HCT116 (cell line): ENCODE data around the gene GP2. TPM values are rescaled to one million over a fixed set of nuclear protein-coding genes. Genes with fewer than 3 reads are reported as not detected.

ENCODE experiments used
- ATAC-seq: fragments of 200-7000 bp; cut with Tn5 transposase; 2 replicates; pipeline ENCODE4 v1.9.1; 2020; ENCODE audit warnings: mild to moderate bottlenecking, moderate library complexity
- BruUV-seq: library from RNA; stranded (reverse); fragments of 400-500 nt; replicated peaks from 2 replicates; lab custom pipeline; 2021; lab: Mats Ljungman, UMichigan
- CTCF ChIA-PET: fragments of 300-600 bp; sonication (Branson Sonifier 250); formaldehyde crosslinking; loops from one replicate; lab custom pipeline; 2021; ENCODE audit warnings: antibody characterized with exemption; lab: Charles Lee
- POLR2A ChIA-PET: fragments of 300-600, 350-600 bp; sonication (Branson Sonifier 250); formaldehyde crosslinking; loops from one replicate; lab custom pipeline; 2021; ENCODE audit warnings: antibody characterized with exemption; lab: Charles Lee
- RAD21 ChIA-PET, 2 experiments: fragments of 300-600 bp; sonication (Branson Sonifier 250); formaldehyde crosslinking; loops; one replicate each; lab custom pipeline; 2023; ENCODE audit warnings: low total read pairs in 2 of 2; ENCODE audit not compliant: uncharacterized antibody in 2 of 2, unreplicated experiment in 2 of 2, low non-redundant PET in 1 of 2; lab: Charles Lee
- DNase-seq: peaks from one replicate; pipeline ENCODE4 v3.0.0-alpha.2; 2010; ENCODE audit warnings: low read depth, low spot score
- H2AFZ ChIP-seq: fragments of 200-600 bp; shearing (Covaris generic), sonication (generic); 2 replicates; pipeline ENCODE4 v1.6.1; 2017; ENCODE audit warnings: low read depth, mixed run types, mixed read lengths, antibody characterized with exemption, low read length; ENCODE audit not compliant: poor library complexity, severe bottlenecking
- H3K27ac ChIP-seq: 2 replicates; pipeline ENCODE4 v1.5.1; 2012; ENCODE audit warnings: low read depth, low read length
- H3K27me3 ChIP-seq: fragments of 200-600 bp; sonication (generic); 2 replicates; pipeline ENCODE4 v1.6.1; 2016; ENCODE audit warnings: mixed run types, low read length, mixed read lengths; ENCODE audit not compliant: insufficient read depth
- H3K36me3 ChIP-seq, 2 experiments: fragments of 200-500 bp in 1 of 2; fragments of 200-600 bp in 1 of 2; sonication (Bioruptor generic) in 1 of 2; sonication (generic) in 1 of 2; 2 replicates each; pipeline versions ENCODE4 v1.5.1 to v1.6.1; 2014 to 2016; ENCODE audit warnings: low read length in 2 of 2, inconsistent platforms in 1 of 2, mixed read lengths in 1 of 2, mixed run types in 1 of 2; ENCODE audit not compliant: insufficient read depth in 2 of 2, control insufficient read depth in 1 of 2
- H3K4me1 ChIP-seq, 2 experiments: fragments of 200-600 bp in 1 of 2; sonication (generic) in 1 of 2; 2 replicates each; pipeline versions ENCODE4 v1.5.1 to v1.6.1; 2012 to 2017; ENCODE audit warnings: low read length in 2 of 2, inconsistent platforms in 1 of 2, mild to moderate bottlenecking in 1 of 2, mixed read lengths in 1 of 2, mixed run types in 1 of 2, moderate library complexity in 1 of 2; ENCODE audit not compliant: insufficient read depth in 2 of 2, control insufficient read depth in 1 of 2
- H3K4me2 ChIP-seq: fragments of 200-600 bp; sonication (generic); 2 replicates; pipeline ENCODE4 v1.6.1; 2017; ENCODE audit warnings: mixed run types, low read length, mixed read lengths
- H3K4me3 ChIP-seq, 2 experiments: fragments of 200-600 bp in 1 of 2; sonication (generic) in 1 of 2; replicated peaks in 1 of 2; 2 replicates each; pipeline ENCODE4 v1.5.1; 2011 to 2016; ENCODE audit warnings: low read length in 2 of 2, control low read depth in 1 of 2, low read depth in 1 of 2, mild to moderate bottlenecking in 1 of 2, mixed read lengths in 1 of 2, mixed run types in 1 of 2
- H3K79me2 ChIP-seq: fragments of 200-600 bp; sonication (generic); 2 replicates; pipeline ENCODE4 v1.6.1; 2017; ENCODE audit warnings: mild to moderate bottlenecking, mixed run types, low read length, moderate library complexity, mixed read lengths; ENCODE audit not compliant: insufficient read depth
- H3K9ac ChIP-seq: fragments of 200-600 bp; sonication (generic); 2 replicates; pipeline ENCODE4 v1.6.1; 2016; ENCODE audit warnings: low read length, mixed read lengths
- H3K9me2 ChIP-seq: fragments of 200-600 bp; sonication (generic), shearing (Covaris generic); 2 replicates; pipeline ENCODE4 v1.6.1; 2017; ENCODE audit warnings: mixed run types, mild to moderate bottlenecking, moderate library complexity; ENCODE audit not compliant: insufficient read depth
- H3K9me3 ChIP-seq, 2 experiments: fragments of 200-500 bp in 1 of 2; fragments of 200-600 bp in 1 of 2; sonication (Bioruptor generic) in 1 of 2; sonication (generic) in 1 of 2; 2 replicates each; pipeline ENCODE4 v1.6.1; 2014 to 2017; ENCODE audit warnings: low read length in 2 of 2, mixed read lengths in 2 of 2, inconsistent platforms in 1 of 2, low read depth in 1 of 2, mild to moderate bottlenecking in 1 of 2, mixed run types in 1 of 2, moderate library complexity in 1 of 2; ENCODE audit not compliant: control insufficient read depth in 1 of 2, insufficient read depth in 1 of 2
- H4K20me1 ChIP-seq: fragments of 200-600 bp; sonication (generic), shearing (Covaris generic); 2 replicates; pipeline ENCODE4 v1.6.1; 2017; ENCODE audit warnings: mixed run types, mild to moderate bottlenecking, moderate library complexity; ENCODE audit not compliant: insufficient read depth
- CBX3 ChIP-seq: IDR thresholded peaks from 2 replicates; pipeline ENCODE4 v1.6.1; 2012; ENCODE audit warnings: low read depth
- EZH2 ChIP-seq: fragments of 200-600 bp; sonication (generic); IDR thresholded peaks from 2 replicates; pipeline ENCODE4 v1.6.1; 2017; ENCODE audit warnings: antibody characterized with exemption, mixed run types
- FOSL1 ChIP-seq: IDR thresholded peaks from 2 replicates; pipeline ENCODE4 v1.6.1; 2012; ENCODE audit warnings: low read depth
- RAD21 ChIP-seq: IDR thresholded peaks from 2 replicates; pipeline ENCODE4 v1.6.1; 2012; ENCODE audit warnings: low read depth, mild to moderate bottlenecking
- SRF ChIP-seq: IDR thresholded peaks from 2 replicates; pipeline ENCODE4 v1.6.1; 2012; ENCODE audit warnings: low read depth
- intact Hi-C: fragments of 100-400 bp; cut with micrococcal nuclease; formaldehyde crosslinking; loops from 2 replicates; pipeline ENCODE4 v1.10.0; 2022
- total RNA-seq: library from RNA; stranded (reverse); gene quantifications from one replicate; pipeline ENCODE4 v1.2.1, GENCODE V29; 2021; ENCODE audit not compliant: unreplicated experiment
- TF ChIP-seq, protein P1 (sequence below), 3 experiments: fragments of 200-600 bp in 1 of 3; sonication (generic) in 1 of 3; IDR thresholded peaks in 2 of 3; conservative IDR thresholded peaks in 1 of 3; 2 replicates each; pipeline ENCODE4 v1.5.1; 2012 to 2017; ENCODE audit warnings: low read depth in 2 of 3, low read length in 2 of 3, antibody characterized with exemption in 1 of 3, borderline replicate concordance in 1 of 3, control low read depth in 1 of 3, mild to moderate bottlenecking in 1 of 3, mixed read lengths in 1 of 3, mixed run types in 1 of 3, moderate library complexity in 1 of 3; ENCODE audit not compliant: insufficient read depth in 1 of 3
- TF ChIP-seq, protein P2 (sequence below): IDR thresholded peaks from 2 replicates; pipeline ENCODE4 v1.6.1; 2012

GP2 gene
- total RNA-seq, 1 experiment from 2014 or later = 8.7 TPM

DNA sequence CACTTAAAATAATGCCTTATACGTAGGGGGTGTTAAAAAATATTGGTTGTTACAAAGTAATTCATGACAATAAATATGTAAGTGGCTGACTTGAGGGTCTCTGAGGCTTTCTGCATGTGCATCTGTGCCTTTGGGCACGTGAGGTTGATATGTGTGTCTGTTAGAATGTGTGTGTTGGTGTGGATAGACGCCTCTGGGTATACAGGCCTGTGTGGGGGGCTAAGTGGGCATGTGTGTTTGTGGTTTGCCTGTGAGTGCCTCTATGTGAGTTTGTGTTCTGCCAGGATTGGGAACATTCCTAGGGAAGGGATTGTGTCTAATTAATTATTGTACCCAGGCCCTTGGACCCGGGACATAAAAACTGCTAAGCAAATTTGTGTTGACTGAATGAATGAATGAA is 19.0 kb downstream of the GP2 start:
- Histone ChIP-seq H3K36me3 (no peaks in the 10 kb centered on the region), H2AFZ (no peak overlapping the region), H3K9ac (no peak overlapping the region), H3K4me2 (no peak overlapping the region), H3K4me1 (no peaks in the 10 kb centered on the region), H3K4me3 (no peak overlapping the region), H4K20me1 (no peaks in the 10 kb centered on the region), H3K79me2 (no peaks in the 10 kb centered on the region), H3K27ac (no peak overlapping the region), H3K9me2 (no peaks in the 10 kb centered on the region), H3K27me3 (peaks cover 41% of the 10 kb centered on the region), H3K9me3 (no peaks in the 10 kb centered on the region)
- no TSS peak for BruUV-seq
- ChIA-PET CTCF (interaction anchor here (1.5 kb wide), 1 partner anchor 8 kb away, joined by 7 read pairs; no protein-coding TSS in a partner anchor), RAD21 (no interaction called here), POLR2A (no interaction called here)
- ATAC-seq = no peak
- TF ChIP-seq, protein P1, sequence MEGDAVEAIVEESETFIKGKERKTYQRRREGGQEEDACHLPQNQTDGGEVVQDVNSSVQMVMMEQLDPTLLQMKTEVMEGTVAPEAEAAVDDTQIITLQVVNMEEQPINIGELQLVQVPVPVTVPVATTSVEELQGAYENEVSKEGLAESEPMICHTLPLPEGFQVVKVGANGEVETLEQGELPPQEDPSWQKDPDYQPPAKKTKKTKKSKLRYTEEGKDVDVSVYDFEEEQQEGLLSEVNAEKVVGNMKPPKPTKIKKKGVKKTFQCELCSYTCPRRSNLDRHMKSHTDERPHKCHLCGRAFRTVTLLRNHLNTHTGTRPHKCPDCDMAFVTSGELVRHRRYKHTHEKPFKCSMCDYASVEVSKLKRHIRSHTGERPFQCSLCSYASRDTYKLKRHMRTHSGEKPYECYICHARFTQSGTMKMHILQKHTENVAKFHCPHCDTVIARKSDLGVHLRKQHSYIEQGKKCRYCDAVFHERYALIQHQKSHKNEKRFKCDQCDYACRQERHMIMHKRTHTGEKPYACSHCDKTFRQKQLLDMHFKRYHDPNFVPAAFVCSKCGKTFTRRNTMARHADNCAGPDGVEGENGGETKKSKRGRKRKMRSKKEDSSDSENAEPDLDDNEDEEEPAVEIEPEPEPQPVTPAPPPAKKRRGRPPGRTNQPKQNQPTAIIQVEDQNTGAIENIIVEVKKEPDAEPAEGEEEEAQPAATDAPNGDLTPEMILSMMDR (IDR thresholded peaks at IDR 0.05 in 2 of 3, conservative IDR thresholded peaks at IDR 0.05 in 1 of 3; ENCODE audit: borderline replicate concordance in 1 of 3, insufficient read depth in 1 of 3, low read depth in 2 of 3, low read length in 2 of 3) = no peak
- TF ChIP-seq EZH2 = no peak
- intact Hi-C loops = loop anchor here (10.0 kb wide), 1 partner anchor 703 kb away; no protein-coding TSS in a partner anchor
- DNase-seq = no peak

- POLR2A ChIA-PET = no interaction called here
- Histone ChIP-seq H3K9me2 (no peaks in the 10 kb centered on the region), H3K9ac (no peak overlapping the region), H3K4me2 (no peak overlapping the region), H3K27me3 (peaks cover 46% of the 10 kb centered on the region)
- TF ChIP-seq, protein P2, sequence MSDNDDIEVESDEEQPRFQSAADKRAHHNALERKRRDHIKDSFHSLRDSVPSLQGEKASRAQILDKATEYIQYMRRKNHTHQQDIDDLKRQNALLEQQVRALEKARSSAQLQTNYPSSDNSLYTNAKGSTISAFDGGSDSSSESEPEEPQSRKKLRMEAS = no peak
- TF ChIP-seq SRF (no peak), FOSL1 (no peak), RAD21 (no peak), CBX3 (no peak)
- TF ChIP-seq, all 23 proteins: peak for 0
- intact Hi-C loops = loop anchor here (10.0 kb wide), 1 partner anchor 703 kb away; no protein-coding TSS in a partner anchor
- no peaks in the 10 kb centered on the region for H3K9me3 ChIP-seq
- ATAC-seq (no peak), DNase-seq (no peak)
- H3K27ac ChIP-seq = no peak overlapping the region
- H2AFZ ChIP-seq = no peak overlapping the region
- no peaks in the 10 kb centered on the region for H3K4me1 ChIP-seq
- RAD21 ChIA-PET = no interaction called here
- H3K4me3 ChIP-seq = no peak overlapping the region
- H3K36me3 ChIP-seq = no peaks in the 10 kb centered on the region
- CTCF ChIA-PET = no interaction called here
- no peaks in the 10 kb centered on the region for H4K20me1 ChIP-seq
- no TSS peak for BruUV-seq
- H3K79me2 ChIP-seq = no peaks in the 10 kb centered on the region
These were observed 19.5 kb downstream of the GP2 start for GRCh38 chr16:20307791-20308190.
